Spleen (tissue), 11 donors: ENCODE data around the gene SMG5. TPM values are rescaled to one million over a fixed set of nuclear protein-coding genes. Genes with fewer than 3 reads are reported as not detected.

ENCODE experiments used
- DNase-seq: peaks from one replicate; pipeline ENCODE4 v3.0.0-alpha.2; 2020
- H3K27ac ChIP-seq, 8 donors: fragments of 200-600 bp; sonication (generic) in 7 of 8; 1 replicate in 4 of 8; 2 replicates in 4 of 8; pipeline versions ENCODE4 v1.5.0 to v1.8.0; 2016 to 2021; ENCODE audit warnings: inconsistent platforms in 4 of 8, mild to moderate bottlenecking in 4 of 8, moderate library complexity in 1 of 8
- H3K27me3 ChIP-seq, 7 donors: fragments of 200-600 bp; sonication (generic) in 6 of 7; replicated peaks in 1 of 7; 1 replicate in 4 of 7; 2 replicates in 3 of 7; pipeline versions ENCODE4 v1.5.0 to v1.8.0; 2016 to 2021; ENCODE audit warnings: inconsistent platforms in 3 of 7, mild to moderate bottlenecking in 1 of 7
- H3K36me3 ChIP-seq, 6 donors: fragments of 200-600 bp; sonication (generic) in 5 of 6; 1 replicate in 4 of 6; 2 replicates in 2 of 6; pipeline versions ENCODE4 v1.5.0 to v1.8.0; 2016 to 2021; ENCODE audit warnings: inconsistent platforms in 2 of 6
- H3K4me1 ChIP-seq, 6 donors: fragments of 200-600 bp; sonication (generic) in 5 of 6; 1 replicate in 3 of 6; 2 replicates in 3 of 6; pipeline versions ENCODE4 v1.5.0 to v1.8.0; 2016 to 2021; ENCODE audit warnings: inconsistent platforms in 3 of 6
- H3K4me3 ChIP-seq, 8 donors: fragments of 200-600 bp; sonication (generic) in 7 of 8; 1 replicate in 4 of 8; 2 replicates in 4 of 8; pipeline versions ENCODE4 v1.5.0 to v1.8.0; 2016 to 2021; ENCODE audit warnings: inconsistent platforms in 4 of 8, mild to moderate bottlenecking in 4 of 8, moderate library complexity in 2 of 8
- H3K9me3 ChIP-seq, 8 donors: fragments of 200-600 bp; sonication (generic) in 7 of 8; 1 replicate in 4 of 8; 2 replicates in 4 of 8; pipeline versions ENCODE4 v1.5.0 to v1.8.0; 2016 to 2021; ENCODE audit warnings: inconsistent platforms in 4 of 8
- POLR2A ChIP-seq, 3 donors: fragments of 450-650 bp; IDR thresholded peaks; one replicate each; pipeline ENCODE4 v1.5.1; 2017; ENCODE audit warnings: antibody characterized with exemption in 3 of 3, mild to moderate bottlenecking in 1 of 3
- POLR2AphosphoS5 ChIP-seq, 3 donors: sonication (generic); formaldehyde crosslinking; IDR thresholded peaks; one replicate each; pipeline ENCODE4 v1.5.1; 2017; ENCODE audit warnings: antibody characterized with exemption in 3 of 3
- WGBS, 5 donors: extraction: QIAGEN DNeasy Blood & Tissue Kit in 3 of 5; methylation state at CpG; one replicate each; pipeline versions ENCODE4 v1.1.5 to v1.1.7; 2013 to 2018; 5-methylcytosine and 5-hydroxymethylcytosine counted together
- intact Hi-C: fragments of 100-400 bp; cut with DNase I; formaldehyde crosslinking; loops from one replicate; pipeline ENCODE4 v1.15.0; 2023; ENCODE audit warnings: low total_unique reads
- polyA plus RNA-seq, 3 donors: library from polyadenylated mRNA; stranded (reverse); fragments of 200-250 nt; gene quantifications; one replicate each; pipeline ENCODE4 v1.2.1, GENCODE V29; 2013
- total RNA-seq, 7 donors: library from RNA; depleted of rRNA in 3 of 7; stranded (reverse); fragments of >200 nt in 3 of 7; fragmentation: NEBNext Ultra II Directional in 4 of 7; extraction: Animal tissue kit (Norgen Biotek cat#: 25700) in 4 of 7; gene quantifications; one replicate each; pipeline versions ENCODE4 v1.1.0 to v1.2.1, GENCODE V29; 2016 to 2021
- TF ChIP-seq, protein P1 (sequence below), 11 experiments: fragments of 200-600 bp in 7 of 11; fragments of 450-650 bp in 4 of 11; sonication (generic) in 4 of 11; IDR thresholded peaks in 8 of 11; conservative IDR thresholded peaks in 3 of 11; 1 replicate in 7 of 11; 2 replicates in 4 of 11; pipeline versions ENCODE4 v1.4.0 to v1.8.0; 2016 to 2021; ENCODE audit warnings: antibody characterized with exemption in 11 of 11, inconsistent platforms in 4 of 11, mild to moderate bottlenecking in 1 of 11
- donor health status: healthy with polysubstance abuse.
- donor health status: DM: no; HTN: no; CAD: no; lungs with moderate emphysema.
- donor health status: DM: no; HTN: no; CAD: no.
- donor health status: Bipolar disorder and iron deficiency.
- donor health status: healthy.
- donor health status: DM: no; HTN: no; CAD: no.
- donor health status: DM: yes; HTN: yes; CAD: no.

Gene SMG5
- total and polyA plus RNA-seq, 10 donors = 14.9 to 80.5 (median 65.9) TPM

DNA sequence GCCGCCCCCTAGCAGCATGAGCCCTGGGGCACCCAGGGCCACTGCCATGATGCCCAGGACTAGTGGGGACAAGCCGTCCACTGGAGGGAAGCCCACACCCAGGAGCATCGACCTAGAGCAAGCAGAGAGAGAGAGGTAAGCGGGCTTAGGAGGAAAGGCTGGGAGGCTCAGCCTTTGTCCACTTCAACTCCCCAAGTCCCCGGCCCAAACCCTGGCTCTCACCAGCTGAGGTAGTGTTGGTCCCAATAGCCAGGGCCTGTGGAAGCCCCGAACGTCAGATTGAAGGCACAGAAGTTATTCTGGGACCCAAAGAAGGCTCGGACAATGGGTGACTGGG lies 10.4 kb upstream of the SMG5 start:
- Histone ChIP-seq H3K9me3 (no peaks in the 10 kb centered on the region), H3K36me3 (peaks cover 0 to 57% (median 14%) of the 10 kb centered on the region in 6 donors), H3K27ac (no peak overlapping the region), H3K4me1 (peaks cover 10 to 58% (median 35%) of the 10 kb centered on the region in 6 donors), H3K4me3 (no peak overlapping the region), H3K27me3 (no peaks in the 10 kb centered on the region)
- no peak for DNase-seq
- intact Hi-C loops = no loop called here
- TF ChIP-seq, protein P1, sequence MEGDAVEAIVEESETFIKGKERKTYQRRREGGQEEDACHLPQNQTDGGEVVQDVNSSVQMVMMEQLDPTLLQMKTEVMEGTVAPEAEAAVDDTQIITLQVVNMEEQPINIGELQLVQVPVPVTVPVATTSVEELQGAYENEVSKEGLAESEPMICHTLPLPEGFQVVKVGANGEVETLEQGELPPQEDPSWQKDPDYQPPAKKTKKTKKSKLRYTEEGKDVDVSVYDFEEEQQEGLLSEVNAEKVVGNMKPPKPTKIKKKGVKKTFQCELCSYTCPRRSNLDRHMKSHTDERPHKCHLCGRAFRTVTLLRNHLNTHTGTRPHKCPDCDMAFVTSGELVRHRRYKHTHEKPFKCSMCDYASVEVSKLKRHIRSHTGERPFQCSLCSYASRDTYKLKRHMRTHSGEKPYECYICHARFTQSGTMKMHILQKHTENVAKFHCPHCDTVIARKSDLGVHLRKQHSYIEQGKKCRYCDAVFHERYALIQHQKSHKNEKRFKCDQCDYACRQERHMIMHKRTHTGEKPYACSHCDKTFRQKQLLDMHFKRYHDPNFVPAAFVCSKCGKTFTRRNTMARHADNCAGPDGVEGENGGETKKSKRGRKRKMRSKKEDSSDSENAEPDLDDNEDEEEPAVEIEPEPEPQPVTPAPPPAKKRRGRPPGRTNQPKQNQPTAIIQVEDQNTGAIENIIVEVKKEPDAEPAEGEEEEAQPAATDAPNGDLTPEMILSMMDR (IDR thresholded peaks at IDR 0.05 in 8 of 11, conservative IDR thresholded peaks at IDR 0.05 in 3 of 11) = no peak
- TF ChIP-seq POLR2AphosphoS5 (IDR thresholded peaks at IDR 0.05) (no peak), POLR2A (IDR thresholded peaks at IDR 0.05) (no peak)
- 83 to 95% (median 91%) methylated on average over 5 to 8 of the region's 8 CpGs for WGBS, 5 donors

GRCh38 chr1:156291226-156292061 lies 8.8 kb upstream of the SMG5 start:
- TF ChIP-seq POLR2AphosphoS5 (IDR thresholded peaks at IDR 0.05) (peak; percentile 70 to 82 (median 79)), POLR2A (IDR thresholded peaks at IDR 0.05) (peak in 1 of 3 donors; percentile 3)
- TF ChIP-seq, protein P1 (IDR thresholded peaks at IDR 0.05 in 8 of 11, conservative IDR thresholded peaks at IDR 0.05 in 3 of 11) = no peak
- intact Hi-C loops = no loop called here
- H3K4me1 ChIP-seq = peaks cover 10 to 58% (median 35%) of the 10 kb centered on the region in 6 donors
- H3K27me3 ChIP-seq = no peaks in the 10 kb centered on the region
- H3K36me3 ChIP-seq = peaks cover 0 to 71% (median 17%) of the 10 kb centered on the region in 6 donors
- peak overlapping the region in 7 of 8 donors; percentile 6 to 63 (median 22) for H3K4me3 ChIP-seq
- H3K27ac ChIP-seq = peak overlapping the region in 7 of 8 donors; percentile 45 to 80 (median 71)
- whole genome bisulfite sequencing, 5 donors = 25 to 40% (median 33%) methylated on average over 31 to 37 of the region's 37 CpGs
- H3K9me3 ChIP-seq = no peaks in the 10 kb centered on the region
- peak; percentile 92 for DNase-seq

- intact Hi-C loops = no loop called here
- Histone ChIP-seq H3K9me3 (no peaks in the 10 kb centered on the region), H3K27ac (no peak overlapping the region), H3K4me1 (peaks cover 8 to 51% (median 25%) of the 10 kb centered on the region in 6 donors), H3K27me3 (no peaks in the 10 kb centered on the region), H3K36me3 (peaks cover 0 to 86% (median 27%) of the 10 kb centered on the region in 6 donors), H3K4me3 (no peak overlapping the region)
- DNase-seq = no peak
- TF ChIP-seq, protein P1 (IDR thresholded peaks at IDR 0.05 in 8 of 11, conservative IDR thresholded peaks at IDR 0.05 in 3 of 11) = no peak
- TF ChIP-seq POLR2A (IDR thresholded peaks at IDR 0.05) (no peak), POLR2AphosphoS5 (IDR thresholded peaks at IDR 0.05) (no peak)
Measured at GRCh38 chr1:156289857-156290256, 7.2 kb upstream of the SMG5 start.

- no peak for DNase-seq
- 89 to 98% (median 94%) methylated on average over 8 of the region's 8 CpGs for WGBS, 5 donors
- peaks cover 15 to 46% (median 32%) of the 10 kb centered on the region in 6 donors for H3K4me1 ChIP-seq
- no peaks in the 10 kb centered on the region for H3K27me3 ChIP-seq
- TF ChIP-seq POLR2AphosphoS5 (IDR thresholded peaks at IDR 0.05) (no peak), POLR2A (IDR thresholded peaks at IDR 0.05) (no peak)
- TF ChIP-seq, protein P1 (IDR thresholded peaks at IDR 0.05 in 8 of 11, conservative IDR thresholded peaks at IDR 0.05 in 3 of 11) = no peak
- peaks cover 0 to 54% (median 22%) of the 10 kb centered on the region in 6 donors for H3K36me3 ChIP-seq
- intact Hi-C loops = no loop called here
- H3K9me3 ChIP-seq = no peaks in the 10 kb centered on the region
- H3K27ac ChIP-seq = no peak overlapping the region
- H3K4me3 ChIP-seq = no peak overlapping the region
Measured at GRCh38 chr1:156286061-156286460, 3.4 kb upstream of the SMG5 start.
